GM10847 (cell line): Measurements from ENCODE around the gene FRAS1.

Experiments
- POLR2A ChIP-seq: IDR thresholded peaks from 2 replicates; pipeline ENCODE4 v1.6.1; 2011; ENCODE audit not compliant: insufficient read length; ENCODE audit errors: extremely low read depth

FRAS1 gene

DNA sequence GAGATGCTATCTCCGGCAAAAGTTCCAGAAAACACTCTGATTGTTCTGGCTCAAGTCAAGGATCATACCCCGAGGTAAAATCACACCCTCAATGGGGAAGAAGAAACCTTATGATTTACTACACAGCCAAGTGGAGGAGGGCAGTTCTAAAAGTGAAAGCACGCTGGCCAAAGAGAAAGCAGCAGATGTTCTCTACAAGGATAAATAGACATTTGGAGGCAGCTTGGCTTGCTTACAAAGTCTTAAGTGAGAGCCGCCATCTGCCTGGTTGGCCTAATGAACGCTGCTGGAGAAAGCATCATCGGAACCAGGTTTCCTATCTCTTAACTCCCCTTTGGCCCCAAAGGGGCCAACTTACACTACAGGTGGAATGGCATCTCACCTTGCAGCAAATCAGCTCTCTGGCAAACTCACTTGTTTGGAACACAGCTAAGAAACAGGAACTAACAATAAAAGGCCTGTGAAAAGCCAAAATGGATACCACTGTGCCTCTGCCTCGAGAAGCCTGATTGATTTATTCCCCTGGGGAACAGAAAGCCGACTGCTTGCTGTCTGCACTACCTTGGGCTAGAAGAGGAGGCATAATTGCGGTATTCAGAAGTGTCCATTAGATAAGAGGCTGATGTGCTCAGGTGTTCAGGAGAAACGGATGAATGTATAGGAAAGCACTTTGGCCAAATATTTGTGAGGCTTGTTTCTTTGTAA, 22.8 kb downstream of the FRAS1 start:
- TF ChIP-seq POLR2A = no peak

DNA sequence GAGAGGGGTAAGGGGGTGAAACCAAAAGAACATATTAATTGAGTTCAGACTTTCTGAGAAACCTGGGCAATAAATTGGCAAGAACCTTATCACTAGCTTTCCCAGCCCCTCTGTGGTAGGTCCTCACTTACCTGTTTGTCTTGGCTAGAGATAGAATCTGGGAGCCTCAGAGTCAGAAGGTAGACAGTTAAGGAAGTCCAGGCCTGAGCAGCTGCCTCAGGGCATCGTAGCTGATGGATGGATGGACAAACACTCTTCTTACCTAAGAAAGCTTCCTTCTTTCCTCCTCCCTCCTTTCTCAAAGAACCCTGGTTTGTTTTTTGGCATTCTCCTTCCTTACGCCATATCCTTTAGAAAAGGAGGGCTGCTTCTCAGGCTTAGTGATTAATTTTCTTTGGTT, 24.4 kb downstream of the FRAS1 start:
- no peak for TF ChIP-seq POLR2A

DNA sequence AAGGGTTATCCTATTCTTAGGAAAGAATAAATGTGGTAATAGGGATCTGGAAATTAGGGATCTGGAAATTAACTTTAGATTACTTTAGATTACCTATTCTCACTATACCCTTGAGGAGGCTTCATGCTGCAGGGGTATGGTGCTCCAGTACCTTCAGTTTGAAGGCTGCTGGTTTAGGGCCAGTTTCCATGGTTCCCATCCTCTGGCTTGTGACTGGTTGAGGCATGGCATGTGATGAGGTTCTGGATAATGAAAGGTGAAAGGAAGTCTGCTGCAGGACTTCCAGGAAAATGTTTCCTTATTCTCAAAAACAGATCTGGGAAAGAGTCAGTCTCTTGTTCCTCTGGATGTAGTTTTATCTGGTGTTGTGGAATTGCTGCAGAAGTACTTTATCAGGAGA, 25.9 kb downstream of the FRAS1 start:
- no peak for TF ChIP-seq POLR2A

DNA sequence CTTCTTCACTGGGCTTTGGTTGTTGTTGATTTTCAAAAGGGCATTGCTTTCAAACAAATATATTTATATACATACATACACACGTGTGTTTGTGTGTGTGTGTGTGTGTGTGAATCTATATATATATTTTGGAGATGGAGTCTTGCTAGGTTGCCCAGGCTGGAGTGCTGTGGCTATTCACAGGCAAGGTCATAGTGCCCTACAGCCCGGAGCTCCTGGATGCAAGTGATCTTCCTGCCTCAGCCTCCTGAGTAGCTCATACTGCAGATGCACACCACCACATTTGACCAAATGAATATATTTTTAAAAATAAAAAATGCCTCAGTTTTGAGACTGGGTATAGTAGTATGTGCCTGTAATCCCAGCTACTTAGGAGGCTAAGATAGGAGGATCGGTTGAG, 34.4 kb downstream of the FRAS1 start:
- no peak for TF ChIP-seq POLR2A

DNA sequence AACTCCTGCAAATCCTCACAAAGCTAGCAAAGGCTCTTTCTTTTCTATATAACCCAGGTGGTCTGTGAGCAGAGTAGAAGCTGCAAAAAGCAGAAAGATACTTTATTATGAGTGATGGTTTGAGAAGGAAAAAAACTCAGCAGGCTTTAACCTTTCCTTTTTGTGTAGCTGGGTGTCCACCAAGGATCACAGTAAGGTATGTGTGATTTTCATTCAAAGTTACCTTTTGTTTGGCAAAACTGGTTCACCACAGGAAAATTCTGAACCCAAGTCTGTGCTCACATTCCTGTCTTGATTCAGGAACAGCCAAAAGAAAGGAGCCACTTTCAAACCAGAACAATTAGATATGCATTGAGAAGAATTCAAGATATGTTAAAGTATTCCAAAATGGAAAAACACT, 35.7 kb downstream of the FRAS1 start:
- TF ChIP-seq POLR2A = no peak

DNA sequence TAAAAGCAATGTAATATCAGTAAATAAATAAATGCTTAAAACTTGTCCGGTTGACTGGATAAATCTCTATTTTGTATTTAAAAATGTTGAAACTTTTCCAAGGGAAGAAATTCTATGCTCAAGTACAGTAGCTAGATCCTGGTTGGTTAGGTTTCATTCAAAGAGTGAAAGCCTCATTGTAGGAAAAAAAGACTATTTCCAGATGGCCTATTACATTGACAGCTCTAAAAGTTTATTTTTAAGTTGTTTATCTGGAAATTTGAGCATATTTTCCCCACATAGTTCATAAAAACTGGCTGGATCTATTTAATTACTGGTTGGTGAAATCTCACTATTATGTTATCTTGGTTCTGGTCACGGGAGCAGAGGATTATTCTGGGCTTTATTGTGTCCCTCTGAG, 38.0 kb downstream of the FRAS1 start:
- no peak for TF ChIP-seq POLR2A

DNA sequence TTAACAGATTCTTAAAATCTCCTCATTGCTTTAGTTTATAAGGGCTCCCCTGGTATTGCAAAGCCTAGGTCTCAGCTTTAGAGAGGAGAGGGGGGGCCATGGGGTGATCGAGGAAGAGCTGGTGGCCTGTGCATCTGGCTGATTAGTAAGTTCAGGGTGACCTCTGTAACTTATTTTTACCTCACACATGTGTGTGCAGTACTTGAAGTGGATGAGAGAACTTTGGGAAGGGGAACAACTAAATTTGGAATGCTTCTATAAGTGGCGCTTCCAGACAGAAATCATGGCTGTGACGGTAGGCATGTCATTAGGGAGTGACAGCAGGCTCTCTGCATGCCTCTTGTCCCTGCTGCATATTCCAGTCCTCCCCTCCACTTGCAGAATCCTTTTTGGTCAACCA, 41.9 kb downstream of the FRAS1 start:
- TF ChIP-seq POLR2A = no peak

DNA sequence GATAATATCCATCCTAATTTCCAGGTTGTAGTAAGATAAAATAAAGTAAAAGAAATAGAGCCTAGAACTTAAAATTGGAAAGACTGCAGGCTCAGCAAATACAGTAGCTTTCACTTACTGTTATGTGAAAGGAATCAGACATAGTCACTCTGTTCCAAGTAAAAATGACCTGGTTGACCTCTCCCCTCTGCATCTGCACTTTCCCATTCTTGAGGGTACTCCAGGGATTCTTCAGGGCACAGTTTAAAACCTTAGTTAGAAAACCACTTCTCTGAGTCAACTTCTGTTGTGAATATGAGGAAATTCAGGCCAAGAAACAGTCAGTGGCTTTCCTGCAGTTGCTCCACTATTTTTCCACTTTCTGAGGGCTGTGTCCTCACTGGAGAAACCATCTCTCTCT, 42.9 kb downstream of the FRAS1 start:
- TF ChIP-seq POLR2A = no peak

DNA sequence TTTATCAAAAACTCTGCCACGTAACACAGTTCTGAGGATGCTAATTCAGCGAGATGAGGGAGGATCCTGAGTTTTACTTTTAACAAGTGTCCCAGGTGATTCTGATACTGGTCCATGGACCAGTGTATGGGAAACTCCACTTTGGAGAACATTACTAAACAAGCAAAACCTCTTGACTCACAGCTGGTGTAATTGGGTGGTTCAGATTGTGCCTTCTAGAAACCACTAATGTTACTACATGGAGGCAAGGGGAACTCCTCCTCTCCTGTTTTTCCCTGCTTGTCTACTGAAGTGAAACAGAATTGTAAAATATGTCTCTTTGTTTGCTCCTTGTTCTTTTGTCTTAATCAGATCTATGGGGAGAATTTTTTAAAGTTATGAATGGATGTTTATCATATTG, 62.6 kb downstream of the FRAS1 start:
- TF ChIP-seq POLR2A = no peak

DNA sequence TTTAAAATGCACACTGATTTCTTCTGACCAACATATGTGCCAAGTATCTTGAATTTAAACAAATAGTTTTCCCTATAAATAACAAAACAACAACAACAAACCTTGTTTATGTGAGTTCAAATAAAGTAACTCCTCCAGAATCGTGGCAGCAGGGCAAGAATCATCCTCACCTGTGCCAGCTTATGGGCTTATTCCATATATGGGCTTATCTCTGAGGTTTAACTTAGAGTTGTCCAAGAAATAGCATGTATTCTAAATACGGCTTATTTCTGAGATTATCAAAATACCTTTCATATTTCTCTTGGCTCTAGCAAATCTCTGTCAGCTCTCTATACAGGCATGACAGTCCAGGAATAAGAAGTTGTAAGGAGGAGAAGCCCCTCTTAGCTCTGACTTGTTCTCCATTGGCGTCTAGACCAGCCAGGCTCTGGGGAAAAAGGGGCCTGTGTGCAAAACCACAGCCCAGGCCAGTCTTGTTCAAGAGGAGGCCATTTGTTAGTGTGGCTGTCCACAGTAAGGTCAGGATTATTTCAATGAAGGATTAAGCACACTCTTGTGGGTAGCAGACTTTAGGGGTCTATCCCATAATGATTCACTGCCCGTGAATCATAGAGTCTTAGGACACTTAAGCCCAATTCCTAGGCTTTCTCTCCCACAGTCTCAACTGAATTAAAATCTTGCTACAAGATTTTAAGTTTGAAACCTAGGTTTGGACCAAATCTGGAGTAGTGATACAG, 63.2 kb downstream of the FRAS1 start:
- no peak for TF ChIP-seq POLR2A

DNA sequence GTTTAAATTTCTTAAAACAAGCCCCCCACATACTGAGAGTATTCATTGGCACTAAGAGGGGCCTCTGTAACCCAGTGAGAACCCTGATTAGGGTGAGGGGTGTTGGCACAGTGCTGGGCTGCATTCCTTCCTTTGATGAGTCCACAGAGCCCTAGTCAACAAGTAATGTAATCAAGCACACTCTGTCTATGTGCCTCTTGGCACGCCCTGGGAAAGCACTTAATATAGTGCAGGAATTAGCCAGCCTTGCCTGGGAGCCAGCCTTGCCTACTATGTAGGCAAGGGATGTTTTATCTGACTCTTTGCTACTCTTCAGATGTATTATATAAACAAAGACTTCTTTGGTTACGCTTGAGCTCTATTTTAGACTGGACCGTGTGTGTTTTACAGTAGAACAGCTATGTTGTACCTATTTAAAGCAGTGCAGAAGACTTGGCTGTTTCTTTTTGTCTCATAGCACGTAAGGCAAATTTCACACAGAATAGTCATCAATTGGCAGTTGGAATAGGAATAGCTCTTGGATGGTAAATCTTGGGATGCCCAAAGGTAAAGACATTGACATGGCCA, 64.3 kb downstream of the FRAS1 start:
- no peak for TF ChIP-seq POLR2A

DNA sequence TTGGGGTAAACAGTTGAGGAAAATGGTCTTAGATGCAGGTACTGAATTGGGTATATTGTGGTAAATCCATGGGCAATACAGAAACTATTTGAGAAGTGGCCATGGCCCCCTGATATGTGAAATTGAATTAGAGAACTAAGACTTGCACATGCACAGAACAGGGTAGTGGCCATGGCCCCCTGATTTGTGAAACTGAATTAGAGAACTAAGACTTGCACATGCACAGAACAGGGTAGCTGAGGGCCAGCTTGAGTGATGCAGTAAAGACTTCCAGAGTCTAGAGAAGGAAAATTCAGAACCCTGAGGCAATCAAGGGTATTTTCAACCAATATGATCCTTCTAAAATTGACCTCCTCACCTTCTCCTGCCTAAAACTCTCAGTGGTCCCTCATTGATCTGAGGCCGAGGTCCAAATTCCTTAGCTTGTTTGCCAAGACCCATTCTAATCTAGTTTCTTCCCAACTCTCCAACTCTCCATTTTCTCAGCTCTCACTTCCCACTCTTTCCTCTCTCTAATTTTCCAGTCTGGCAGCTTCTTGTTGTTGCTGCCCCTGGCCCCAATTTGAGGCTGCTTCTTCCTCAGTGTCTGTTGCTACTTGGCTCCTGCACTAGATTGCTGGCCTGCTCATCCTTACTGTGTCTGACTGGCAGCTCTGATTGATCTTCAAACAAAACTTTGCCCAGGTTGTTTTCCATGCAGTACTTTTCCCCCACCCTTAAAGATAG, 72.4 kb downstream of the FRAS1 start:
- TF ChIP-seq POLR2A = no peak

DNA sequence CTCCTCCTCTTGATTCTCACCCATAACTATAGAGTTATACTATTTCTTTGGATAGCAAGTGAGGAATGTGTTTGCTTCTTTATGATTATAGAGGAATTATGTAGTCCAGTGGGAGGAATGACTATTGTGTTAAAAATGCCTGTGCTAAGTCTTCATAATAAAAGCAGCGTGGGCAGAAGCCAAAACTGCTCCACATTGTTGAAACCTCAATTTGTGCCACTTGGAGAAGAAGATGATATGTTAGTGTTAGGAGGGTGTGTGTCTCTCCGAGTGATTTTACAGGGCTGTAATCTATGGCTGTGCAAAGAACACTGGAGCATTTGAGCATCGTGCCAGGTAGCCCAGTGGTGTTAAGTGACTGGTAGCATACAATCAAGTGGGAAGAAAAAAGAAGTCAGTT, 74.3 kb downstream of the FRAS1 start:
- no peak for TF ChIP-seq POLR2A

DNA sequence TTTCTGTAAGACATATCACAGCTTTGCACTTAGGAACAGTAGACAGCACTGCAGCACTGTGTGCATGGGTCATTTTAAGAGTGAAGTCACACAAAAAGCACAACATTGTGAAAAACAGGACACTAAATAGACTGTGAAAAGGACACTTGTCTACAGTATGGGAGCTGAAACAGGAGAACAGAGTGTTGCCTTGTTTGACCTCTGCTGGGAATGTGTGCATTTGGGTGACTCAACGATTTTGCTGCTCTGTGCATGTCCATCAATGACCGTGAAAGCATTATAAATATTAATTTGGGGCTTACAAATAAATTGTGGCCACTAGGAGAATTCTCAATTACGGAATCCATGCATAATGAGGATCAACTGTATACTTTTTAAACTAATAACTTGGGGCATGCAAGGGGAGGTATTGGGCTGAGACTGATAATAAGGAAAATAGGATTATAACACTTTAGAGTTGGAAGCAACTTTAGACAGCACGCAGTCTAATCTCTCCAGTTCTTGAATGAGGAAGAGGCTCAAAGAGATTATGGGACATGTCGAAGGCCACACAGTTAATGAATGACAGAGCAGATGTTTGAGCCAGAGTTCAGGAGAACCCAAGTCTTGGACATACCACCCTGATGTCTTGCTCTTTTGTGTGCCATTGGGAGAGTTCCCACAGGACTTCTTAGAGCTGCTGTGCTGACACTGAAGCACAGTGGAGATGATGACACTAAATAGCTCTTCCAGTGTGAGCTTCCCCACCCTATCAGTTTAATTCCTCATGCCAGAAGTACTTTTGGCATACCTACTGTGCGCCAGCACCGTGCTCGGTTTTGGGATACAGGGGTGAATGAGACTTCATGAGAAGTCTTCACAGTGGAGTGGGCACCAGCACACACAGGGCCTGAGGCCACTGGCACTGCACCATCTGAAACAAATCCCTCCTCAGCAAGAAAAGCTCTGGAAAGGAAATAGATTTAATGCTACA, 79.3 kb downstream of the FRAS1 start:
- no peak for TF ChIP-seq POLR2A

DNA sequence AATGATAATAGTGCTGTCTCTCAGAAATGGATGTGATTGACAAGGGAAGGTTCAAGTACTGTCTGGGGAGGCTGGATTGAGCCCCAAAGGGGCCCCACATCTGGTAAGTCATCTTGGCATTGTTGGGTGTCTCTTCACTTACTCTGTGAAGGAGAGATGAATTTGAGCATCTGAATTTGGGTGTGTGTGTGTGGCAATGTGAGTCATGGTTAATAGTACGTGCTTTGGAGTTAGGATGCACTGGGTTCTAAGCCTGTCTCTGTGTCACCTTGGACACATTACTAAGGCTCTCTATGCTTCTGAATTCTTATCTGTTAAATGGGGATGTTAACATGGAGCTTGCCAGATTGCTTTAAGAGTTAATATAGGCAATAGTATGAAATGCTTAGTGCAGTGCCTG, 80.4 kb downstream of the FRAS1 start:
- TF ChIP-seq POLR2A = no peak
